ENCODE measurements around the gene CA12.

Gene CA12

DNA sequence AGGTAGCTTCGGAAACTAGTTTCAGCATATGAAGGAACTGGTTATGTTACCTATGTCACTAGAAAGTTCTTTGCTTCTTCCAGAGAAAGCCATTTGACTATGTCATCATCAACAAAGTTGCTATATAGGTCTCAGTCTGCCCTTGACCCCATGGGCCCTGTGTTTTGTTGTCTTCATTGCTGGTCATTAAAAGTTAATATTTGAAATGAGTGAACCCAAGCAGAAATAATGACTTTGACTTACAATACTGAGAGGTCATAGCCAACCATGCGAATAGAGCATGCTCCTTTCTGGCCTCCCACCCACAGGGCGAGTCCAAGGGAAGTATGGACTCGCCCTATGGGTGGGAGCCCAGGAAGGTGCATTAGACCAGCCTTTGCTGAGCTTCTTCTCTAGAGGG is 63.3 kb downstream of the CA12 start:
- Histone ChIP-seq H3K4me2 (ENCODE audit: low read depth, low read length, poor library complexity, severe bottlenecking) (no peak overlapping the region), H3F3A (ENCODE audit: low read depth) (no peaks in the 10 kb centered on the region), H4K20me1 (ENCODE audit: insufficient read depth, low read length, poor library complexity, severe bottlenecking) (no peaks in the 10 kb centered on the region), H3K27me3 (ENCODE audit: insufficient read depth, low read length, poor library complexity, severe bottlenecking) (no peaks in the 10 kb centered on the region), H3K36me3 (ENCODE audit: insufficient read depth, low read length) (no peaks in the 10 kb centered on the region), H3K79me2 (ENCODE audit: insufficient read depth, low read length) (no peaks in the 10 kb centered on the region), H3K9ac (ENCODE audit: low read depth, low read length, poor library complexity, severe bottlenecking) (no peak overlapping the region), H3K4me1 (ENCODE audit: insufficient read depth, low read length, poor library complexity, severe bottlenecking) (no peaks in the 10 kb centered on the region), H2AFZ (ENCODE audit: low read length) (no peak overlapping the region), H3K9me2 (replicated peaks; ENCODE audit: low read depth, low read length) (no peaks in the 10 kb centered on the region), H3K9me3 (ENCODE audit: insufficient read depth, low read depth, low read length) (no peaks in the 10 kb centered on the region), H3K4me3 (ENCODE audit: low read length, poor library complexity, severe bottlenecking) (no peak overlapping the region)
- no peak for TF ChIP-seq CTCF (conservative IDR thresholded peaks at IDR 0.05; ENCODE audit: low read length)
- TF ChIP-seq EZH2phosphoT487 (IDR thresholded peaks at IDR 0.05; ENCODE audit: borderline replicate concordance), result no peak

DNA sequence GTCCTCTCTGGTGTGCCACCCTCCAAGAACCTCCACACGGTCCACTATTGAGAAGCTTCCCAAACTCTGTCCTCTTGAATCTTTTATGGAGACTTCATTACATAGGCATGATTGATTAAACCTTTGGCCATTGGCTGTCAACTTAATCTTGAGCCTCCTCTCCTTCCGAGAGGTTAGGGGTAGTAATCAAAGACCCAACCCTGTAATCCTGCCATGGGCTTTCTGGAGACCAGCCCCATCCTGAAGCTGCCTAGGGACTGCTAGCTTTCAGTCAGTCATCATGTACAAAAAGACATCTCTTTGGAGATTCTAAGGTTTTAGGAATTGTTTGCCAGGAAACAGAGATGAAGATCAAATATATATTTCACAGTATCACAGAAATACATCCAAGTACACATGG is 67.2 kb downstream of the CA12 start:
- H4K20me1 ChIP-seq (ENCODE audit: insufficient read depth, low read length, poor library complexity, severe bottlenecking), result no peaks in the 10 kb centered on the region
- H3K9me3 ChIP-seq (ENCODE audit: insufficient read depth, low read depth, low read length), result no peaks in the 10 kb centered on the region
- no peaks in the 10 kb centered on the region for H3K79me2 ChIP-seq (ENCODE audit: insufficient read depth, low read length)
- no peak overlapping the region for H2AFZ ChIP-seq (ENCODE audit: low read length)
- H3K9ac ChIP-seq (ENCODE audit: low read depth, low read length, poor library complexity, severe bottlenecking), result no peak overlapping the region
- no peak overlapping the region for H3K4me3 ChIP-seq (ENCODE audit: low read length, poor library complexity, severe bottlenecking)
- H3F3A ChIP-seq (ENCODE audit: low read depth), result no peaks in the 10 kb centered on the region
- H3K27me3 ChIP-seq (ENCODE audit: insufficient read depth, low read length, poor library complexity, severe bottlenecking), result no peaks in the 10 kb centered on the region
- no peaks in the 10 kb centered on the region for H3K9me2 ChIP-seq (replicated peaks; ENCODE audit: low read depth, low read length)
- no peaks in the 10 kb centered on the region for H3K36me3 ChIP-seq (ENCODE audit: insufficient read depth, low read length)
- H3K4me1 ChIP-seq (ENCODE audit: insufficient read depth, low read length, poor library complexity, severe bottlenecking), result no peaks in the 10 kb centered on the region
- no peak for TF ChIP-seq CTCF (conservative IDR thresholded peaks at IDR 0.05; ENCODE audit: low read length)
- no peak for TF ChIP-seq EZH2phosphoT487 (IDR thresholded peaks at IDR 0.05; ENCODE audit: borderline replicate concordance)
- H3K4me2 ChIP-seq (ENCODE audit: low read depth, low read length, poor library complexity, severe bottlenecking), result no peak overlapping the region

DNA sequence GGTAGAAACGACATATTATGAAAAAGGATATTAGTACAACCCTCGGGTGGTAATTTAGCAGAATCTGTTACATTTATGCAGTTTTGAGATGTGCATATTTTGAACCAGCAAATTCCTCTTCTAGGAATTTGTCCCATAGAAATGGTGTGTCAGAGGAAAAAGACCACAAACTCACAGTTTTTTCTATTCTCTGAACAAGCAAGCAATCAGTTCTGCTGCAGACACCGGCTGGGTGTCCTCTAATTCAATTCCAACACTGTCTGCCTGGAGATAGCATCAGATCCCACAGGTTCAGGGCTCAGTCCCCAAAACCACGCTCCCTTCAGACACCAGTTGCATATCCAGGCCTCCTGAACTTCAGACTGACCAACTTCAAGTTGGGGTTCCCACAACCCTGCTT is 67.8 kb downstream of the CA12 start:
- Histone ChIP-seq H3K9me3 (ENCODE audit: insufficient read depth, low read depth, low read length) (no peaks in the 10 kb centered on the region), H3K79me2 (ENCODE audit: insufficient read depth, low read length) (no peaks in the 10 kb centered on the region), H3K36me3 (ENCODE audit: insufficient read depth, low read length) (no peaks in the 10 kb centered on the region), H3K4me1 (ENCODE audit: insufficient read depth, low read length, poor library complexity, severe bottlenecking) (no peaks in the 10 kb centered on the region), H3K9ac (ENCODE audit: low read depth, low read length, poor library complexity, severe bottlenecking) (no peak overlapping the region), H3K4me2 (ENCODE audit: low read depth, low read length, poor library complexity, severe bottlenecking) (no peak overlapping the region), H3K9me2 (replicated peaks; ENCODE audit: low read depth, low read length) (no peaks in the 10 kb centered on the region), H3F3A (ENCODE audit: low read depth) (no peaks in the 10 kb centered on the region), H2AFZ (ENCODE audit: low read length) (no peak overlapping the region), H3K4me3 (ENCODE audit: low read length, poor library complexity, severe bottlenecking) (no peak overlapping the region), H4K20me1 (ENCODE audit: insufficient read depth, low read length, poor library complexity, severe bottlenecking) (no peaks in the 10 kb centered on the region), H3K27me3 (ENCODE audit: insufficient read depth, low read length, poor library complexity, severe bottlenecking) (no peaks in the 10 kb centered on the region)
- no peak for TF ChIP-seq CTCF (conservative IDR thresholded peaks at IDR 0.05; ENCODE audit: low read length)
- no peak for TF ChIP-seq EZH2phosphoT487 (IDR thresholded peaks at IDR 0.05; ENCODE audit: borderline replicate concordance)
